Measurements from ENCODE around the gene PRCD.

PRCD gene

GRCh38 chr17:76575570-76575969 lies 35.7 kb downstream of the PRCD start:
- no peak for DNase-seq

- no peak for DNase-seq
Measured at GRCh38 chr17:76576189-76576588, 36.3 kb downstream of the PRCD start.

- no peak for DNase-seq
Measured at GRCh38 chr17:76577876-76578275, 38.0 kb downstream of the PRCD start.

GRCh38 chr17:76578376-76578775 lies 38.5 kb downstream of the PRCD start:
- no peak for DNase-seq

- DNase-seq: no peak
Measured at GRCh38 chr17:76579281-76579680, 39.4 kb downstream of the PRCD start.

GRCh38 chr17:76581515-76581914 lies 41.7 kb downstream of the PRCD start:
- DNase-seq: no peak

- no peak for DNase-seq
Measured at GRCh38 chr17:76582660-76583059, 42.8 kb downstream of the PRCD start.

GRCh38 chr17:76584427-76585032 lies 44.7 kb downstream of the PRCD start:
- DNase-seq: no peak

- DNase-seq: no peak
Measured at GRCh38 chr17:76585033-76585648, 45.3 kb downstream of the PRCD start.

- DNase-seq: peak; percentile 25
Measured at GRCh38 chr17:76585649-76586593, 46.1 kb downstream of the PRCD start, which contains the start of gene ST6GALNAC2. ST6GALNAC2 (minus strand) TSS chr17:76585860; CDS start chr17:76585808, 52 bp downstream.

GRCh38 chr17:76586741-76587487 lies 47.1 kb downstream of the PRCD start:
- no peak for DNase-seq

- no peak for DNase-seq
Measured at GRCh38 chr17:76588182-76588581, 48.3 kb downstream of the PRCD start.

- peak; percentile 35 for DNase-seq
Measured at GRCh38 chr17:76593384-76593826, 53.6 kb downstream of the PRCD start.

- DNase-seq: no peak
Measured at GRCh38 chr17:76593959-76594358, 54.1 kb downstream of the PRCD start.

- no peak for DNase-seq
Measured at GRCh38 chr17:76594690-76595089, 54.8 kb downstream of the PRCD start.
